WERI-Rb-1 (cell line): Measurements from ENCODE around the gene CDH4.

Experiments
- DNase-seq: peaks from one replicate; pipeline ENCODE4 v3.0.0-alpha.2; 2020
- H3K27ac ChIP-seq: fragments of 250-450 bp; sonication (Bioruptor Pico); 2 replicates; pipeline ENCODE4 v1.5.1; 2020; ENCODE audit warnings: mild to moderate bottlenecking, moderate library complexity
- H3K27me3 ChIP-seq: fragments of 250-450 bp; sonication (Bioruptor Pico); 2 replicates; pipeline ENCODE4 v1.5.1; 2021; ENCODE audit warnings: mild to moderate bottlenecking, low read depth, moderate library complexity; ENCODE audit not compliant: insufficient read depth, severe bottlenecking
- H3K36me3 ChIP-seq: fragments of 250-450 bp; sonication (Bioruptor Pico); 2 replicates; pipeline ENCODE4 v1.5.1; 2020; ENCODE audit warnings: mild to moderate bottlenecking, moderate library complexity
- H3K4me3 ChIP-seq: 2 replicates; pipeline ENCODE4 v1.5.1; 2011; ENCODE audit warnings: low read depth, mild to moderate bottlenecking, control low read depth, low read length
- H3K9me3 ChIP-seq: fragments of 250-450 bp; sonication (Bioruptor Pico); 2 replicates; pipeline ENCODE4 v1.5.1; 2021; ENCODE audit warnings: mild to moderate bottlenecking, moderate library complexity; ENCODE audit not compliant: severe bottlenecking
- CTCF ChIP-seq: IDR thresholded peaks from 2 replicates; pipeline ENCODE4 v1.5.1; 2011; ENCODE audit warnings: low read depth, mild to moderate bottlenecking, control low read depth, inconsistent platforms, low read length

Gene CDH4

GRCh38 chr20:61746781-61747180, 494.7 kb downstream of the CDH4 start:
- no peak overlapping the region for H3K4me3 ChIP-seq
- no peak overlapping the region for H3K27ac ChIP-seq
- no peaks in the 10 kb centered on the region for H3K36me3 ChIP-seq
- DNase-seq, result no peak
- H3K9me3 ChIP-seq, result peaks cover 7% of the 10 kb centered on the region
- TF ChIP-seq CTCF, result no peak
- H3K27me3 ChIP-seq, result peaks cover 89% of the 10 kb centered on the region

GRCh38 chr20:61748376-61748775, 496.3 kb downstream of the CDH4 start:
- Histone ChIP-seq H3K36me3 (no peaks in the 10 kb centered on the region), H3K27ac (no peak overlapping the region), H3K27me3 (peaks cover 89% of the 10 kb centered on the region), H3K9me3 (peaks cover 7% of the 10 kb centered on the region), H3K4me3 (no peak overlapping the region)
- no peak for DNase-seq
- TF ChIP-seq CTCF, result no peak

- no peak overlapping the region for H3K4me3 ChIP-seq
- H3K27ac ChIP-seq, result no peak overlapping the region
- peaks cover 7% of the 10 kb centered on the region for H3K9me3 ChIP-seq
- DNase-seq, result no peak
- H3K27me3 ChIP-seq, result peaks cover 92% of the 10 kb centered on the region
- no peak for TF ChIP-seq CTCF
- no peaks in the 10 kb centered on the region for H3K36me3 ChIP-seq
Observed at GRCh38 chr20:61749406-61750075, 497.5 kb downstream of the CDH4 start.

GRCh38 chr20:61750093-61750492, 498.0 kb downstream of the CDH4 start:
- Histone ChIP-seq H3K36me3 (no peaks in the 10 kb centered on the region), H3K9me3 (peaks cover 7% of the 10 kb centered on the region), H3K27me3 (peaks cover 91% of the 10 kb centered on the region), H3K27ac (no peak overlapping the region), H3K4me3 (no peak overlapping the region)
- no peak for TF ChIP-seq CTCF
- DNase-seq, result no peak

GRCh38 chr20:61752576-61752975, 500.5 kb downstream of the CDH4 start:
- H3K27ac ChIP-seq, result no peak overlapping the region
- no peaks in the 10 kb centered on the region for H3K36me3 ChIP-seq
- DNase-seq, result no peak
- TF ChIP-seq CTCF, result no peak
- H3K9me3 ChIP-seq, result peaks cover 7% of the 10 kb centered on the region
- H3K27me3 ChIP-seq, result peaks cover 87% of the 10 kb centered on the region
- H3K4me3 ChIP-seq, result no peak overlapping the region
